Motor neuron (in vitro differentiated cells): ENCODE measurements around the gene ARMC10. TPM values are rescaled to one million over a fixed set of nuclear protein-coding genes. Genes with fewer than 3 reads are reported as not detected.
A peak's percentile ranks its signal among the peaks of the same experiment; 100 is the strongest.
"Not testable (repeated sequence)": the region's sequence is repeated elsewhere in the genome, so short reads cannot be mapped to it uniquely, and the experiment has no call there.

Experiments used
- ATAC-seq, 8 experiments: fragments of 200-7000 bp; cut with Tn5 transposase; replicated peaks in 6 of 8; 2 replicates each; pipeline ENCODE4 v1.8.0; 2021; ENCODE audit warnings: mild to moderate bottlenecking in 8 of 8, moderate library complexity in 8 of 8
- H3K27ac ChIP-seq, 2 donors: fragments of 250-450 bp; sonication (Bioruptor Pico); 2 replicates each; pipeline ENCODE4 v1.9.0; 2021; ENCODE audit warnings: antibody characterized with exemption in 2 of 2, mild to moderate bottlenecking in 2 of 2, moderate library complexity in 1 of 2
- H3K4me1 ChIP-seq, 2 donors: fragments of 250-450 bp; sonication (Bioruptor Pico); replicated peaks in 1 of 2; 2 replicates each; pipeline ENCODE4 v1.6.1; 2021; ENCODE audit warnings: antibody characterized with exemption in 2 of 2, mild to moderate bottlenecking in 2 of 2, moderate library complexity in 1 of 2
- H3K4me3 ChIP-seq, 5 donors: fragments of 250-450 bp; sonication (Bioruptor Pico); 2 replicates each; pipeline ENCODE4 v1.9.0; 2021; ENCODE audit warnings: antibody characterized with exemption in 5 of 5, mild to moderate bottlenecking in 5 of 5, moderate library complexity in 4 of 5
- WGBS, 10 experiments: fragments of 450-650 bp; shearing (Covaris generic); methylation state at CpG; one replicate each; pipeline ENCODE4 v1.0.0; 2022; 5-methylcytosine and 5-hydroxymethylcytosine counted together
- in situ Hi-C, 9 experiments: fragments of 400-800 bp; cut with MboI; loops; one replicate each; pipeline ENCODE4 v1.15.0; 2021; ENCODE audit warnings: low sequenced_read_pairs in 9 of 9, low pct_unique_long_range_greater_than_20kb in 2 of 9; ENCODE audit not compliant: unreplicated experiment in 9 of 9
- total RNA-seq, 8 experiments: library from RNA; unstranded; fragments of 300-600 nt; gene quantifications; 2 replicates each; pipeline versions ENCODE4 v1.2.3 to v1.2.4, GENCODE V29; 2022

The ARMC10 gene
- total RNA-seq, 8 experiments from 2014 or later, result 21.1 to 35.4 (median 25.9) TPM

DNA sequence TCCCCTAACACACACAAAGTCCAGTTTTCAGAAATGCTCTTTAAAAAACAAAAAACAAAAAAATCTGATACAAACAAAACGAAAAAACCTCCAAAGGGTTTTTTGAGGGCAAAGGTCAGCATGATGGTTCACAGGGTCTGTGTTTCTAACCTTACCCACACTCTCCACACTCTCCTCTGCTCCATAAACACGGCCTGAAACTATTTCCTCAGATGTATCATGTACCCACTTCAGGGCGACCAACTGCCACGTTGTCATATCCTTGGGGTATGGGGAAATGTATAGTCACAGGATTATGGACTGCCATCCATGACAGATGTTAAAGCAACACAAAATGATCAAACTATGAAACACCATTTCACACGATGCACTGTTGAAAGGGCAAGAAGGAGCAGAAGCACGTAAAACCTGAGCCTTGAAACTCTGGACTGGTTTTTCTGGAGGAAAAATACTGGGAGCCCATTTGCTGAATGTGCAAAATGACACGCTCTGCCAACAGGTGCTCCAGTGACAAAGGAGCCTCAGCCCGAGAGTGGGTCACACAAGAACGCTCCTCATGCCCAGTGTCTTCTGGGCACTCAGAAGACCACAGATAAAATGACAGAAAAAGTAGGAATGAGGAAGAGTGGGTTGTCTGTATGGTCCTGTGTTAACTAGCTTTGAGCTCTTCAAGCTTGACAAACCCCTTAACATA lies 58.2 kb downstream of the ARMC10 start:
- peak in 1 of 8 experiments; percentile 25 for ATAC-seq
- no peak overlapping the region for H3K4me3 ChIP-seq
- in situ Hi-C loops, result no loop called here
- WGBS, 10 experiments, result 48 to 85% (median 61%) methylated on average over 1 to 7 of the region's 9 CpGs; no CpG with 5 or more reads in 1 of the 10 experiments
- peaks cover 12 to 13% of the 10 kb centered on the region in 2 donors for H3K4me1 ChIP-seq
- no peak overlapping the region for H3K27ac ChIP-seq

DNA sequence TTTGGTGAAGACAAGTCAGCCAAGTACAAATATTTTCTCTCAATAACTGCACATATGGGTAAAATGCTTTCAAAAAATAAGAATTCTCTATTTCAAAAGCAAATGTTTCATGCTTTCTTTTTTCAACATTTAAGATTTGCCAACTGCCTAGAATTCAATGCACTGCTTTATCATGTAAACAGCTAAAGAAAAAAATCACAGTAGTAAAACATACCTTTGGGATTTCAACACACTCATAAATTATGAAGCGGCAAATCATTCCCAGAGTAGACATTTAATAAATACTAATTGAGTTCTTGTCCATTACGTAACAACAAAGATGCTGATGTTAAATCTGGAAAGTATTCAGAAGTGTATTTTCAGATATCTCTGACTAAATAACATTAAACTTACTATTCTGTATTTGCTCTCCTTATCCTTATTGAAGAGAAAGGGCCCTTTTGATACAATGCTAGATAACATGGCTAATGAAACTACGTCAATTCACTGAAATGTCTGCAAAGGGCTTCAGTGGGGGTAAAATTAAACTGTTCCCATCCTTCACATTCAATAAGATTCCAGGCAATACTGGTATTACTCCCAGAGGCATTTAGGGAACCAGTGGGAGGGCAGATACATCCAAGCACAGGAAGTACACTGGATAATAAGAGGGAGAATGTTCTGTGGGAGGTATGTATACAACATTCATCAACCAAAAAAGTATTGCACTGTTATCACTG lies 60.1 kb downstream of the ARMC10 start:
- ATAC-seq, result peak in 1 of 8 experiments; percentile 38
- 61 to 100% (median 89%) methylated on average over 1 to 3 of the region's 3 CpGs; no CpG with 5 or more reads in 1 of the 10 experiments for WGBS, 10 experiments
- H3K4me3 ChIP-seq, result no peak overlapping the region
- peaks cover 5 to 13% of the 10 kb centered on the region in 2 donors for H3K4me1 ChIP-seq
- in situ Hi-C loops, result no loop called here
- H3K27ac ChIP-seq, result peak overlapping the region in 1 of 2 donors; percentile 56

DNA sequence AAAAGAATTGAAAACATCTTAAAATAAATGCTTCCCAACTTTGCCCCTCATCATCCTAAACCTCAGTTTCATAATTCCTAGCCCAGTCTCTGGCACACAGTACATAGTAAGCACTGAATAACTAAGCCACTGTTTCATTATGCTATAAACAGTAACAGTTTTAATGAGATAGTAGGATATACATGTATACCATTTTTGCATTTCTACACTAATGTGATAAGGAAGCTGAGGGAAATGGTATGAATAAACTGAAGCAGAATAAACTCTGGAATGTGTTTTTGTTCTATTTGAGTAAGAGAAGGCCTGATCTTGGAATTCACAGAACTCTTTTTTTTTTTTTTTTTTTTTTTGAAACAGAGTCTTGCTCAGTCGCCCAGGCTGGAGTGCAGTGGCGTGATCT lies 65.1 kb downstream of the ARMC10 start:
- Histone ChIP-seq H3K4me1 (peaks cover 2 to 4% of the 10 kb centered on the region in 2 donors), H3K27ac (no peak overlapping the region), H3K4me3 (no peak overlapping the region)
- in situ Hi-C loops, result no loop called here
- 80 to 100% (median 94%) methylated on average over 1 to 2 of the region's 2 CpGs; no CpG with 5 or more reads in 6 of the 10 experiments for WGBS, 10 experiments
- ATAC-seq, result no peak

DNA sequence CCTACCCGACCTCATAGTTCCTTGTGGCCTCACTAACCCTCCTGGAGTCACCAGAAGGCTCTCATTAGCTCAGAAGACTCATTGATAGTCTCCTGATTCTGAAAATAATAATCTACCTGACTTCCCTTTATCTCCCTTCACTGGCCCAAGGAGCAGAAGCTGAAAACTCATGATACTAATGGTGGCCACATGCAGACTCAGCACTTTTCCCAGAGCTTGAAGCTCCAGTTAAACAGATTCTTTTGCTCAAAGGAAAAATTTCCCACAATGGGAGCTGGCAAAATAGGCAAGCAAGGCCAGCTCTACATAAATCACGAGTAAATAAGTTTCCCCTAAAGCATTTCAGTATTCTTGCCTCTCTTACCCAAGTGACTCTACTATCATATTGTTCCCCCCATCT lies 65.7 kb downstream of the ARMC10 start:
- no peak for ATAC-seq
- Histone ChIP-seq H3K27ac (no peak overlapping the region), H3K4me1 (no peaks in the 10 kb centered on the region), H3K4me3 (no peak overlapping the region)
- in situ Hi-C loops, result no loop called here
- 86 to 100% (median 100%) methylated on average over 1 of the region's 2 CpGs; no CpG with 5 or more reads in 3 of the 10 experiments for WGBS, 10 experiments

DNA sequence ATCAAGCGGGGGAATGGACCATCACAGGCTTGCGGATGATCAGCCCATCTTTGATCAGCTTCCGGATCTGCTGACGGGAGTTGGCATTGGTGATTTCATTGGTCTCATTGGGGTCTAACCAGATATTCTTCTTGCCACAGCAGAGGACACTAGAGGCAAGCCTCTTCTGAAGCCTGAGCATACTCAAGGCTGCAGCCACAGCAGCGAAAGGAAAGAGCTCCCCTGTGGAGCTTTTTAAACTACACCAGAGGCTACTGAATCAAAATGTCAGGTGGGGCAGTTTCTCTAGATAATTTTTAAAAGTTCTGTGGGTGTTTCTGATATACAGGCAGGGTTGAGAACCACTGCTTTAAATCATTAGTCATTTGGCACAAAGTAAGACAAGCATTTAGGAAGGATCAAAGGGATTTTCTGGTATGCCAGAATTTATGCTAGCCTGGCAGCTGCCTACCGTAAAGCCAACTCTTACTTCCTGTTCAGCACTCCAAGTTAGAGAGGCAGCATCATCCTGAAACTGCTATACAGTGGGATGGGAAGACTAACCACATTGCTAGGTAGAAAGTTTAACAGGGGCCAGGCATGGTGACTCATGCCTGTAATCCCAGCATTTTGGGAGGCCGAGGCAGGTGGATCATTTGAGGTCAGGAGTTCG lies 66.9 kb downstream of the ARMC10 start:
- Histone ChIP-seq H3K4me1 (peaks cover 4 to 8% of the 10 kb centered on the region in 2 donors), H3K27ac (no peak overlapping the region), H3K4me3 (no peak overlapping the region)
- 57 to 100% (median 88%) methylated on average over 1 to 6 of the region's 8 CpGs; no CpG with 5 or more reads in 5 of the 10 experiments for WGBS, 10 experiments
- in situ Hi-C loops, result no loop called here
- no peak for ATAC-seq

DNA sequence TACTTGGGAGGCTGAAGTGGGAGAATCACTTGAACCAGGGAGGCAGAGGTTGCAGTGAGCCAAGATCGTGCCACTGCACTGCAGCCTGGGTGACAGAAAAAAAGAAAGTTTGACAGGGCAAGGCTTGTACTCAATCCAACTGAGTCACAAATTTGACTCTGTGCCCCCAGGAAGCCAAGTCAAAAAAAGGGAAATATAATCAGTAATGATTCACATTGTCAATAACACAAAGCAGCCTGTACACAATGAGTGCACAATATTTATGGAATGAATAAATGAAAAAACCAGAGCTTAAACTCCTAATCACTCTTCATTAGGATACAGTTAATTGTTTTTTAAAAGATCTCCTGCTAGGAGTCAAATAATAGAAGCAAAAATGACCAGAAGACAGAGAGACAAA lies 67.6 kb downstream of the ARMC10 start:
- in situ Hi-C loops, result no loop called here
- 75 to 100% (median 100%) methylated on average over 1 of the region's 1 CpG; no CpG with 5 or more reads in 4 of the 10 experiments for WGBS, 10 experiments

DNA sequence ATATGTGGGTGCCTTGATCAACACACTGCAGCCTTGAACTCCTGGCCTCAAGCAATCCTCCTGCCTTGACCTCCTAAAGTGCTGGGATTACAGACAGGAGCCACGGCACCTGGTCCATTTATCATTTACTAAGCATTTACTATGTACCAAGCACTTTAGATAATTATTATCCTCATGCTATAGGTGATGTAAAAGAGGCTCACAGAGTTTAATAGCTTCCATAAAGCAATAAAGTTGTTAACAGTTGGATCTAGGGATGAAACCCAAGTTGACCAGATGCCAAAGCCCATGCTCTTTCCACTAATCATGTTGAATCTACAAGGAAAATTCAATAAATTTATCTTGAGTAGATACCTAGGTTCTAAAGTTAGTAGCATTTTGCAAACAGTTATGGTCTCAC lies 68.9 kb downstream of the ARMC10 start:
- no peak for ATAC-seq
- in situ Hi-C loops, result no loop called here
- 86% methylated on average over 1 of the region's 1 CpG; no CpG with 5 or more reads in 9 of the 10 experiments for WGBS, 10 experiments
- no peak overlapping the region for H3K4me3 ChIP-seq
- H3K4me1 ChIP-seq, result peaks cover 4 to 8% of the 10 kb centered on the region in 2 donors
- no peak overlapping the region for H3K27ac ChIP-seq

More for the DNA sequence above, 67.6 kb downstream of the ARMC10 start:
- Histone ChIP-seq H3K4me1 (peaks cover 4 to 8% of the 10 kb centered on the region in 2 donors), H3K4me3 (no peak overlapping the region), H3K27ac (no peak overlapping the region)
- ATAC-seq, result no peak

DNA sequence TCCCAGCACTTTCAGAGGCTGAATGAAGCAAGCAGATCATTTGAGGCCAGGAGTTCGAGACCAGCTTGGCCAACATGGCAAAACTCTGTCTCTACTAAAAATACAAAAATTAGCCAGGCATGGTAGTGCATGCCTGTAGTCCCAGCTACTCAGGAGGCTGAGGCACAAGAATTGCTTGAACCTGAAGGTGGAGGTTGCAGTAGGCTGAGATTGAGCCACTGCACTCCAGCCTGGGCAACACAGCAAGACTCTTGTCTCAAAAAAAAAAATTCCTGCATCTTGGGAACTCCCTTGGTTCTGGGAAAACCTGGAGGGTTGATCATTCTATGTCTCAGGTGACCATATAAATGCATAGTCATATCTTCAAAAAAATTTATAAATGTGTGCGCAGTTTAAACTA lies 69.8 kb downstream of the ARMC10 start:
- in situ Hi-C loops, ATAC-seq, H3K4me3 ChIP-seq, H3K27ac ChIP-seq: not testable (repeated sequence)
- 83 to 100% (median 100%) methylated on average over 1 to 2 of the region's 2 CpGs; no CpG with 5 or more reads in 2 of the 10 experiments for WGBS, 10 experiments
- H3K4me1 ChIP-seq, result peaks cover 7 to 10% of the 10 kb centered on the region in 2 donors

DNA sequence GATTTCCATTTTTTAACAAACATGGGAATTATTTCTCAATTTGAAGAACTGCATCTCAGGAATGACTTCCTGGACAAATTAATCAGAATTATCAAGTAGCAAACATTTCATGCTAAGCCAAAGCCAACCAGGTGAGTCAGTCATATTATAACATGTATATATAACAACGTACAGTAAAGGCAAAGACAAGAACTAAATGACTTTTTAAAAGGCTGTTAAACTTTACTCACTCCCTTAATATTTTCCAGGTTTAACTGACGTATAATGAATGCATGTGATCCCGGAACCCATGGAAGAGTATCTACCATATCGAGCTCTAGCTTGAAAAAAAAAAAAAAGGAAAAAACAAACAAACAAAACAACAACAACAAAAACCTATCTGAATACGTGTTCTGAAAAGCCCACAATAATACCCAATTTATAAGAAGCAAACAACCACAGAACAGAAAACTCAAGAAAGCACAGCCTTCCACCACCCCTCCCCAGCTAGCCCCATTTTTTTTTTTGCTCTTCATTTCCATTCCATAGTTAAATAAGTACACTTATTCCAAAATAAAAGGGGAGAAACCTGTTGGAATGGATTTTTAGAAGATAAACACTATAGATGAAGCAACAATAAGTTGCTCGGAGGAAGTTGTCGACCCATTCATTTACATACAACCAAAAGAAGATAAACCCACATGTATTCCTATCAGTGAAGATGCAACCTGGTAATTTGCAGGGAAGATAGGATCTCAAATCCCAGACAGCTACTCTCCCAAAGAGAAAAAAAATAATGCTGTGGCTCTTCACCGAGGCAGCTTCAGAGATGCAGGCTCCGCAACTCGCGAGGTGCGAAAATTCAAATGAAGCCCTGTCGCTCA lies 73.4 kb downstream of the ARMC10 start:
- no peak for ATAC-seq
- Histone ChIP-seq H3K4me1 (peaks cover 13 to 18% of the 10 kb centered on the region in 2 donors), H3K27ac (peak overlapping the region; percentile 98), H3K4me3 (peak overlapping the region; percentile 46 to 57 (median 53))
- in situ Hi-C loops, result no loop called here
- WGBS, 10 experiments, result 0 to 10% (median 3%) methylated on average over 4 to 12 of the region's 13 CpGs; no CpG with 5 or more reads in 1 of the 10 experiments

Other genes starting within 250 kb of the ARMC10 start
- gene LRRC17, start 162.1 kb upstream of the ARMC10 start, total RNA-seq, result 100 to 1,000 TPM in 1 of 8 experiments, 1 to 10 TPM in 6, under 1 TPM in 1; 0.42 to 110 (median 1.7) TPM
- 10 to 100 TPM in 1 of 8 experiments, 1 to 10 TPM in 7; 1.2 to 10.1 (median 3.1) TPM for gene FBXL13, start 344 bp upstream of the ARMC10 start, total RNA-seq
- 10 to 100 TPM in 4 of 8 experiments, 1 to 10 TPM in 4; 6.1 to 35.2 (median 9.8) TPM for gene NAPEPLD, start 74.0 kb downstream of the ARMC10 start, total RNA-seq
- gene PMPCB, start 222.3 kb downstream of the ARMC10 start, total RNA-seq, result 10 to 100 TPM; 50.0 to 87.0 (median 64.3) TPM